HG03439 (cell line): ENCODE results near the gene KCNK3.
"Not testable (repeated sequence)": the region's sequence is repeated elsewhere in the genome, so short reads cannot be mapped to it uniquely, and the experiment has no call there.

ENCODE experiments used
- ATAC-seq: cut with Tn5 transposase; IDR thresholded peaks from one replicate; pipeline ENCODE4 v1.9.1; 2021; ENCODE audit warnings: mild to moderate bottlenecking, moderate library complexity; ENCODE audit not compliant: unreplicated experiment

KCNK3 gene

DNA sequence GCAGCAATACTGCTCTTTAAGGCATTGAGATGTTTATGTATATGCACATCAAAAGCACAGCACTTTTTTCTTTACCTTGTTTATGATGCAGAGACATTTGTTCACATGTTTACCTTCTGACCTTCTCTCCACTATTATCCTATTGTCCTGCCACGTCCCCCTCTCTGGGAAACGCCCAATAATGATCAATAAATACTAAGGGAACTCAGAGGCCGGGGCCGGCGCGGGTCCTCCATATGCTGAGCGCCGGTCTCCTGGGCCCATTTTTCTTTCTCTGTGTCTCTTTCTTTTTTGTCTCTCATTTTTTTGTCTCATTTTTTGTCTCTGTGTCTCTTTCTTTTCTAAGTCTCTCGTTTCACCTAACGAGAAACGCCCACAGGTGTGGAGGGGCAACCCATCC, 57.9 kb downstream of the KCNK3 start:
- not testable (repeated sequence) for ATAC-seq

DNA sequence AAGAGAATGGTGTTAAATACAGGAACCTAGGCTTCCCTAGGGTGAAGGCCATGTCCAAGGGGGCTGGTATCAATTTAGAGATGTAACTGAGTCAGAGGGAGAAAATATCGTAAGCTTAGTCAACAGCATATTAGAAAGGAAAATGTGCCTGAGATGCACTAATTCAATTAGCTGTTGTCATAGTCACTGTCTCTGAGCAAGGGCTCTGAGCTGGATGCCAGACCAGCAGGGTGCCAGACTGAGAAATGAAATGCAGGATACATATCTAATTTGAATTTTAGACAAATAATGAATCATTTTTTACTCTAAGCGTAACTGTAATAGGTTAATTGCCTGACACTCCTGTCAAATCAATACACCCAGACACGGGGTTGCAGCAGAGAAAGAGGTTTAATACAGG, 60.1 kb downstream of the KCNK3 start:
- no peak for ATAC-seq

DNA sequence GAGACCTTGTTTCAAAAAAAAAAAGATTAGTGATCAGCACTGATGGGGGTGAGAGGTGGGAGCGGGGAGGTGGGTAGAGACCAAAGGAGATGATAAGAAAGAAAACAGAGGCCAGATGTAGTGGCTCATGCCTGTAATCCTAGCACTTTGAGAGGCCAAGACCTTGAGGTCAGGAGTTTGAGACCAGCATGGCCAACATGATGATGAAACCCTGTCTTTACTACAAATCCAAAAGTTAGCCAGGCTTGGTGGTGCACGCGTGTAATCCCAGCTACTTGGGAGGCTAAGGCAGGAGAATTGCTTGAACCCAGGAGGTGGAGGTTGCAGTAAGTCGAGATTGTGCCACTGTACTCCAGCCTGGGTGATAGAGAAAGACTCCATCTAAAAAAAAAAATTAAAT, 62.0 kb downstream of the KCNK3 start:
- no peak for ATAC-seq

DNA sequence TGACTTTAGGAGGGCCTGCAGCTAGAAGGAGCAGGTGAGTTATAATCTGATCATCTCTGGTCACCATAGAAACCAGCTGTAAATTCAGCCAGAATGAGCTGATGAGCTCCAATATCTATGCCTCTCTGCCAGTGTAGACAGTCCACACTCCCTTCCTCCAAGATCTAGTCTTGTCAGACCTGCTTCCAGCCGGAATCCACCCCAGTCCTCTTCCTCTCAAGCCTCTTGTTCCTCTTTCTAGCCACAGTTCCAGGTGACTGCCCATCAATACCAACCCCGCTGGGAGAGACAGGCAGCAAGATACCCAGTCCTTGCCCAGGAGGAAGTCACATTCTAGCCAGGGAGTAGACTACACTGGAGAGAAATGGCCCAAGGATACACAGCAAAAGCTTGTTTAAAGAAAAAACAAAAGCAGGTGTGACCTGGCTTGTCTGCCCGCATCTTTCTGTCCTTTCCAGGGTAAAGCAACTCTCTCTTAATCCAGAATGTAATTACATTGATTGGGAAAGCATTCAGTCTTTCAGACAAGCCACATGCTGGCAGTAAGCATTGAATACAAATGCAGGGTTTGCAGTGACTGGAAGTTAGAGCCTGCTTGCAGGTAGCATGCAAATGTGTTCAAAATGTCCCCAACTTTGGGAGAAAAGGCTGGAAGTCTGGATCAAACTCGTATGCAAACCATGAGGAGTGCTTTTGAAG, 62.6 kb downstream of the KCNK3 start:
- no peak for ATAC-seq

DNA sequence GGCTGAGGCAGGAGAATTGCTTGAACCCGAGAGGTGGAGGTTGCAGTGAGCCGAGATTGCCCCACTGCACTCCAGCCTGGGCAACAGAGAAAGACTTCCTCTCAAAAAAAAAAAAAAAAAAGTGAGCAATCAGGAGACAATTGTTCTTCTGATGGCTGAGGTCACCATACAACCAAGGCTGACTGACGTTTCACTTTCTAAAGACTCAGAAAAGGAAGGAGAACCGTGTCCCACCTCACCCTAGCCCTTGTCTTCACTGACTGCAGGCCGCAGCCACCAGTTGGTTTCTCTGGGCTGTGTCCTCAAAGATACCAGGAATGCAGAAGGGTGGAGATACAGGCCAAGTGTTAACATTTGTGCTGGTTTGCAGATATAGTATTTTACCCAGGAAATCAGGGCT, 63.8 kb downstream of the KCNK3 start:
- no peak for ATAC-seq

DNA sequence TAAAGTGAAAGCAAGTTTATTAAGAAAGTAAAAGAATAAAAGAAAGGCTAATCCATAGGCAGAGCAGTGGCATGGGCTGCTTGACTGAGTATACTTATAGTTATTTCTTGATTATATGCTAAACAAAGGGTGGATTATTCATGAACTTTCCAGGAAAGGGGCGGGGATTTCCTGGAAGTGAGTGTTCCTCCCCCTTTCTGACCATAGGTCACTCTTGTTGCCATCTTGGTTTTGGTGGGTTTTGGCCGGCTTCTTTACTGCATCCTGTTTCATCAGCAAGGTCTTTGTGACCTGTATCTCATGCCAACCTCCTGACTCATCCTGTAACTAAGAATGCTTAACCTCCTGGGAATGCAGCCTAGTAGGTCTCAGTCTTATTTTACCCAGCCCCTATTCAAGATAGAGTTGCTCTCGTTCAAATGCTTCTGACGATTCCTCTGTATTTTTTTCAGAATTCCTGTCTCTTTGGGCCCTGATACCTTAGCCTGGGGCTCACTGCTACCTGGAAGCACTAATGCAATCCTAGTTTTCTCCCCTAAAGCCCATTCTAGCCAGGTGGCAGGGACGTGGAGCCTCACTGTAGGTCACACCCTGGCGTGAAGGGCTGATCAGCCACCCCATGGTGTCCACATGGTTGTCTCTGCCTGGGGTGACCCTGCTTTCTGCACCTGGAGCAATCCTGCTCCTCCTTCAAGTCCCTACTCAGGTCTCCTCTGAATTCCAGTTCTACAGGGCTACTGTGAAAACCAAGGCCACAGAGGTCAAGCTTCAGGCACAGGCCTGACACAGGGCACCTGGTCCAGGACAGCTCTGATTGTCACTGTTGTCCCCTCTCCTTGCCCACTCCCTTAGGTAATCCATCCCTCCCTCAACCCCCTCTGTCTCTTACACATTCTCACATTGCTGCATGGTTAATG, 65.6 kb downstream of the KCNK3 start:
- peak; percentile 51 for ATAC-seq

DNA sequence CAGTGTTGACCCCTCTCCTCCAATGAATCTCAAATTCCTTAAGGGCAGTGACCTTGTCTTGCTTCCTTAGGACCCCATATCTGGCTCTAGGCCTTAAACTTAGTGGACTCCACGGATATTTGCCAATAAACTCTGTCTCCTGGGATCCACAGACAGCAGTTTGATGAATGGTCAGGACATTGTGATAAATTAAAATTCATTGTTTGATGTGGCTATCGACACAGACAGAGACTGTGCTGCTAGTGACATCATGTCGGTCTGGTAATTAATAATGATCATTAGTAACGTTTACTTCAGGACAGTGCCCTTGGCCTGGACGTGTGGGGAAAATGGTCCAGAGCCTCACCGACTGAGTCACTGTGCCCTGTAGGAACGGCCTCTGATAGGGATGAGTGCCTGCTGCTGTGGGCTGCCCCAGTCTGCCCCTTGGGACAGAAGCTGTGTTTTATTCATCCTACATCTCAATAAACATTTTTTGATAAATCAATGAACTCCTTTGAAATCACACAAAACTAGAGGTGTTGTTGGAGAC, 66.3 kb downstream of the KCNK3 start:
- no peak for ATAC-seq

DNA sequence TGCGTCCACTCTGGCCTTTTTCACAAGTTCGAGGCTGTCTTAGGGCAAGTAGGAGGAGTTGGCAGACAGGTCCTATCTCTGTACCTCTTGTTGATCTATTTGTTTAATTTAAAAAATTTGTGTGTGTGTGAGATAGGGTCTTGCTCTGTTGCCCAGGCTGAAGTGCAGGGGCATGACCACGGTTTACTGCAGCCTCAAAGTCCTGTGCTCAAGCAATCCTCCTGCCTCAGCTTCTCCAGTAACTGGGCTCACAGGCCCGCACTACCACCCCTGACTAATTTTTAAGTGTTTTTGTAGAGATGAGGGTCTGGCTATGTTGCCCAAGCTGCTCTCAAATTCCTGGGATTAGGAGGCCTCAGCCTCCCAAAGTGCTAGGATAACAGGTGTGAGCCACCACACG, 67.3 kb downstream of the KCNK3 start:
- no peak for ATAC-seq

DNA sequence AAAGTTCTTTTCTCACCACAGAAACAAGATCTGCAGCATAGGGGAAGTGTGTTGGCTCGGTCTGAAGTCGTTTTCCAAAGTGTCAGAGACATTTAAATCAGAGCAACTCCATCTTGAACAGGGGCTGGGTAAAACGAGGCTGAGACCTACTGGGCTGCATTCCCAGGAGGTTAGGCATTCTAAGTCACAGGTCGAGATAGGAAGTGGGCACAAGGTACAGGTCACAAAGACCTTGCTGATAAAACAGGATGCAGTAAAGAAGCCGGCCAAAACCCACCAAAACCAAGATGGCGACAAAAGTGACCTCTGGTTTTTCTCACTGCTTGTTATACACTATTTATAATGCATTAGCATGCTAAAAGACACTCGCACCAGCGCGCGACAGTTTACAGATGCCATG, 68.5 kb downstream of the KCNK3 start:
- ATAC-seq: not testable (repeated sequence)

DNA sequence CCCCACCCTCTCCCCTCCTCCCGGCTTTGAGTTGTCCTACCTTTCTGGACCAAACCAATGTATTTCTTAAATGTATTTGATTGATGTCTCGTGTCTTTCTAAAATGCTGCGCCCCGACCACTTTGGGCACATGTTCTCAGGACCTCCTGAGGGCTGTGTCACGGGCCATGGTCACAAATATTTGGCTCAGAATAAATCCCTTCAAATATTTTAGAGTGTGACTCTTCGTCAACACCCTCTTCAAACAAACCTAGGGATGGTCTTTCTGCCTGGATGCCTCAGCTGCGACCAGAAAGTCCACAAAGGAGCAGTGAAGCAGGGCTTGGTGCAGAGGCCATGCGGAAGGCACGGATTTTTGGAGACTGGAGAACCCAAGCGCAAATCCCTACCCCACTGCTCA, 70.5 kb downstream of the KCNK3 start:
- ATAC-seq: no peak

DNA sequence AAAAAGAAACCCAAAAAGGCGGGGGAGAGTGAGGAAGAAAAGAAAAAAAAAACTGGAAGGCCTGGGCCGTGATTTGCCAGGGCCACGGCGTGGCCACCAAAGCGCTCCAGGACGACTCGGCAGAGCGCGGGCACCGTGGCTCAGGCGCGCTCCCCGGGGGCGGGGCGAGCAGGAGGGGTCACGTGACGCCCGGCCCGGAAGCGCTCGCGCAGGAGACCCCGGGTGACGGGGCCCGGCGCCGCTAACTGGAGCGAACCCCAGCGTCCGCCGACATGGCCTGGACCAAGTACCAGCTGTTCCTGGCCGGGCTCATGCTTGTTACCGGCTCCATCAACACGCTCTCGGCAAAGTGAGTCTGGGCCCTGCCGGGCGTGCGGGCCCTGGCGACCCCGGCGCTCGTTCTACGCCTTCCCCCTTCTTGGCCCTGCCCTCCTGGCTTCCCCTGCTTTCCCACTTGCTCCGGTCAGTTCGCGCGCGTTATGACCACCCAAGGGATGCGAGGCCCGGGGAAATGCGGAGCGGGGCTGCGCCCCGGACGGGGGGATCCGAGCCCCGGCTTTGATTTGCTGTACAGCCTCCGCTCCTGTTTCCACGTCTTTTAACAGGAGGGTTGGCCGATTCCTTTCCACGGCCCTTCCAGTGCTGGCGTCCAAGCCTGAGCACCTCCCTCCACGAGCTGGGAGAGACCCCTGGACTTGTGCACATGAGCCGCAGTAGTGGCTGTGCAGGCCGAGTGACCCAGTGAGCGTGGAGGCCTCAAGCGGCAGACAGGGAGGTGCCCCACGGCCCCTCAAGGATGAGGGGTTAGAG, 71.8 kb downstream of the KCNK3 start, which contains the start of gene SLC35F6:
Gene SLC35F6, plus strand, starts transcription at position 207 of the 810 bp plus-strand sequence. Its CDS starts 66 bp downstream, at position 273.
- ATAC-seq: peak; percentile 65

DNA sequence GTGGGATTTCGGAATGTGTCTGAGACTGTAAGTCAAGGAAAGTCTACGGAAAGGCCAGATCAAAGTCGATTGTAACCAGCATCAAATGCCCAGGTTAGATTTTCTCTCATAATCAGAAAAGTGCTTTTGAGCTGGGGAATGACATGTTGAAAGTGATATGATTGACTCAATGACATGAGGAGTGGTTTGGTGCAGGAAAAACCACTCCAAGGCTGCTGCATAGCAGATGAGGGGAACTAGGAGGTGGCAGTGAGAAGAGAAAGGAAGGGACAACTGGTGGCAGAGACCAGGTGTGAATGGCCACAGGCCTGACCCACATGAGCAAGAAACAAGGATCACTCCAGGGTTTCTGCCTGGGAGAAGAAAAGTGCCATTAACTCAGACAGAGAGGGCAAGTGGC, 72.4 kb downstream of the KCNK3 start:
- ATAC-seq: no peak

DNA sequence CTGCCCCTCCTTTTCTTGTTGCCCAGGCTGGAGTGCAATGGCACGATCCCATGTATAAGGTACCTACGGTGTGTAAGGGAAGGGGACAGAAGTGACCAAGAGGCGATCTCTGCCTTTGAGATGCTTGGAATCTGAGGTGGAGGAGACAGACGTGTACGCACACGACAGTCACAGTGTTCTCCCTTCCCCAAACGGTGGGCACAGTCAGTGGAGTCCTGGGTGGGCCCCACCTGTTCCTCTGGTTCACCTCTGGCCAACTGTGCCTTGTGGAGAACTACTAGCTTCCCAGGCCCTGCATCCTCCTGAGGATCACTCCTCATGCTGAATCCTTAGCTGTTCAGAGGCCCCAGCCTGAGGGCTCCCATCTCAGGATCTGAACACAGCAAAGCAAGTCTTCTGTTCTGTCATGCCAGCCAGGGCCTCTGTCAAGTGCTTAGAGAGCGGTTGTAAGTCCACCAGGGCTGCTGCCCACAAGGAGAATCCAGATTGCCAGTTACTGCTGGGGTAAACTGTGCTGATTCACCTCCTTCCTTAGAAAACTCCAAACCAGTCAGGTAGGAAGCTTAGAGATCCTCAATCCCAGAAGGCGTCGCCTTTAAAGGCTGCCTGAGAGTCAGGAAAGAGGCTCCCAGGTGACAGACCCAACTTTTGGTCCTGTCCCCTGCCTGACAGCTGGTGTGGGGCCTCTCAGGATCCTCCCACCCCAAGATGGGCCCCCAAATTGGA, 73.1 kb downstream of the KCNK3 start:
- ATAC-seq: no peak

DNA sequence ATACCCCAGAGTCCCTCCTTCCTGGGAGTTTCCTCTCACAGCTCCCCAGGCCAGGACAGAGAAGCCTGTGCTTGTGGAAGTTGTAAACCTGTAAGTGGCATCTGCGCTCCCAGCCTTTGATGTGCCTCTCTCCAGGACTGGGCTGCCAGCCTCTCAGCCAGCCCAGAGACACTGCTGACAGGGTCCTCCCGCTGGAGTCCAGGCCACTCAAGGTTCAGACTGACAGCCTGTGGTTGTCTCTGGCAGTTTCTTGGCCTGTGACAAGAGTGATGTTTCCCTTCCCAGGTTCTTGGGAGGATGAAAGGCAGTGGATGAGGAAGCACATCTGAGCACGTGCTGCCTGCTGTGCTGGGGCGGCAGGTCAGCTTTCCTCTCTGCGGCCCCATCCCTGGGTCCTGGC, 74.6 kb downstream of the KCNK3 start:
- no peak for ATAC-seq

DNA sequence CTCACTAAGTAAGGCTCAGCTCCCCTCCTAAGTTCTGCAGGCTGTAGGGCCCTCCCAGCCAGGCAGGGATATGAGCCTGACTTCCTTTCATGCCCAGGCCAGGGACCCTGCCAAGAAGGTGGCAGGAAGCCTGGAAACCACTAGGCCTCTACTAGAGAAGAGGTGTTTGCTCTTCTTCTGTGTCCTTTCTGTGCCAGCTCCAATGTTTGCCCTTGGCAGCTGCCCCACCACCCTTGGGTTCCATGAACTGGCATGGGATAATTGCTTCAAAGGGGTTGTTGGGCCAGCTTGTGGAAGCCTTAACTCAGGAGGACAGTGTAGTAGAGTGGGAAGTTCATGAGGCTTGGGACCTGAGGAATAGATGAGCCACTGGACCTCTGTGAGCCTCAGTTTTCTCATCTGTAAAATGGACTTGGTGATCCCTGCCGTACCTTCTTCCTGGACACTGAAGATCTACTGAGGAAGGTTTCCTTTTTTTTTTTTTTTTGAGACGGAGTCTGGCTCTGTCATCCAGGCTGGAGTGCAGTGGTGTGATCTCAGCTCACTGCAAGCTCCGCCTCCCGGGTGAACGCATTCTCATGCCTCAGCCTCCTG, 75.5 kb downstream of the KCNK3 start:
- no peak for ATAC-seq

DNA sequence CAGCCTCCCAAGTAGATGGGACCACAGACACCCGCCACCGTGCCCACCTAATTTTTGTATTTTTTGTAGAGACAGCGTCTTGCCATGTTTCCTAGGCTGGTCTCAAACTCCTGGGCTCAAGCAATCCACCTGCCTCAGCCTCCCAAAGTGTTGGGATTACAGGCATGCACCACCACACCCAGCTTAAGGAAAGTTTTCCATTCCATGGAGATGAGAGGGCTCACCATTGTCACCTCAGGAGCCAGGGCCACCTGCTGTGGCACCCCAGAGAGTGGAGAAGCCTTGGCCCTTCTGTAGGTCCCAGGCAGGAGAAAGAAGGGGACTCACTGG, 76.2 kb downstream of the KCNK3 start:
- no peak for ATAC-seq

DNA sequence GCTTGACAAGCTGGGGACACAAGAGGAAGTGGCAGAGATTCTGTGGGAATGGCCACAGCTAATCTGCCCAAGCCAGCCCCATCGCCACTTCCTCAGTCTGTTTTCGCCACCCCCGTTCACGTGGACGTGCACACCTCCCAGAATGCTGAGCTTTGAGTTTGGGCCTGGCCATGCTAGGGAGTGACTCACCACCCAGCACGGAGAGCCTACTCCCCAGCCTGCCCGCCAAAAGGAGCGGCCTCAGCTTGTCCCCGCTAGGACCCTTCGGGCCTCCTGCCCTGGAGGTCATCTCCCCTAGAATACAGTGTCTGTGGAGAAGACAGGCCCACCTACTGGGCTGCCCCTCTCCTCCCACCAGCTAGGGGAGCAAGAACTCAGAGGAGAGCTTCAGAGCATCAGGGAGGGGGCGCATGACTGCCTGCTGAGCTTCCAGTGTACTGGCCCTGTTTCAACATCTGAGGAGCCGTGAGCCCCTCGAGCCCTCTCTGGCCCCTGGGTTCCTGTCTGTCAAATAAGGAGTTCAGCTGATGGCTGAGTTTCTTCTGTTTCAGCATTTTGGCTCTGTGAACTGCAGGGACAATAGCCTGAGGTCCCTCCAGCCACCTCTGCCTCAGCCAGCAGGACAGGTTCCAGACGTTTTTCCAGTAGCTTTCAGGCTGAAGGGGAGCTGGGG, 76.7 kb downstream of the KCNK3 start:
- no peak for ATAC-seq

DNA sequence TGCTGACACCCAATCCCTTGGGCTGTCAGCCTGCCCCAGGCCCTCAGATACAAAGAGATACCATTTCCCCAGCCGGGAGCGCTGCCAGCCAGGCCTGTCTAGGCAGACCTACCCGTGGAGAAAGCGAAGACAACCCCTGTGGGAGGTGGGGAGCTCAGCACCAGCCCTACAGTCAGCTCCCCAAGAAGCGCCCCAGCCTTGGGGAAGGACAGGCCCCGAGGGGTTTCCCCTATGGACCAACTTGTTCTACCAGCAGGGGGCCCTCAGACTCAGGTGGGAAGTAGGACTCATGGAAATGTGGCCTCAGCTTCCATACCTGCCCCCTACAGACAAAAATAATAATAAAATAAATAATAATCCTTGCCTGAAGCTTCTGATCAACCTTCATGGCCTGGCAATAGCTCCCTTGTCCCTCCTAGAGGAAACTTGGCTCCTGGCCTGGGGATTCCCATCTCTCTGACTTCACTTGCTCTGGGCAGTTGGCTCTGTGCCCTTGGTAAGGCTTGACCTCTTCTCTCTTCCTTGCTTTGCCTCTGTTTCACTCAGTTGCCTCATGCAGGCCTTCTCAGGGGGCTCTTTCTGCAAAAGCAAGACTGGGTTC, 78.6 kb downstream of the KCNK3 start:
- ATAC-seq: no peak
